SK-N-MC (cell line): ENCODE measurements around the gene CLIC4.
"Not testable (repeated sequence)": the region's sequence is repeated elsewhere in the genome, so short reads cannot be mapped to it uniquely, and the experiment has no call there.

Experiments used
- EZH2 ChIP-seq: fragments of 200-600 bp; sonication (generic); IDR thresholded peaks from one replicate; pipeline ENCODE4 v1.6.1; 2017; ENCODE audit warnings: antibody characterized with exemption
- POLR2AphosphoS5 ChIP-seq: IDR thresholded peaks from 2 replicates; pipeline ENCODE4 v1.6.1; 2012; ENCODE audit warnings: mild to moderate bottlenecking, low read depth, low read length, borderline replicate concordance

GRCh38 chr1:24706074-24706389, 39.2 kb upstream of the CLIC4 start:
- not testable (repeated sequence) for TF ChIP-seq POLR2AphosphoS5, EZH2
